ENCODE measurements around the gene GYPE.
"Not testable (repeated sequence)": the region's sequence is repeated elsewhere in the genome, so short reads cannot be mapped to it uniquely, and the experiment has no call there.

- TF ChIP-seq TAF1 (IDR thresholded peaks at IDR 0.05; ENCODE audit: borderline replicate concordance, low read depth, low read length); POLR2AphosphoS5 (IDR thresholded peaks at IDR 0.05; ENCODE audit: low read depth, low read length); POLR2A (IDR thresholded peaks at IDR 0.05; ENCODE audit: low read depth, low read length): not testable (repeated sequence)
Measured at GRCh38 chr4:143890323-143890722, 15.0 kb downstream of the GYPE start.
